HG03521 (cell line): ENCODE measurements around the gene TTLL3.

ENCODE experiments used
- ATAC-seq: cut with Tn5 transposase; IDR thresholded peaks from one replicate; pipeline ENCODE4 v1.9.1; 2021; ENCODE audit warnings: mild to moderate bottlenecking, moderate library complexity; ENCODE audit not compliant: unreplicated experiment

TTLL3 gene

GRCh38 chr3:9781551-9781950, 28.5 kb upstream of the TTLL3 start:
- ATAC-seq: no peak

DNA sequence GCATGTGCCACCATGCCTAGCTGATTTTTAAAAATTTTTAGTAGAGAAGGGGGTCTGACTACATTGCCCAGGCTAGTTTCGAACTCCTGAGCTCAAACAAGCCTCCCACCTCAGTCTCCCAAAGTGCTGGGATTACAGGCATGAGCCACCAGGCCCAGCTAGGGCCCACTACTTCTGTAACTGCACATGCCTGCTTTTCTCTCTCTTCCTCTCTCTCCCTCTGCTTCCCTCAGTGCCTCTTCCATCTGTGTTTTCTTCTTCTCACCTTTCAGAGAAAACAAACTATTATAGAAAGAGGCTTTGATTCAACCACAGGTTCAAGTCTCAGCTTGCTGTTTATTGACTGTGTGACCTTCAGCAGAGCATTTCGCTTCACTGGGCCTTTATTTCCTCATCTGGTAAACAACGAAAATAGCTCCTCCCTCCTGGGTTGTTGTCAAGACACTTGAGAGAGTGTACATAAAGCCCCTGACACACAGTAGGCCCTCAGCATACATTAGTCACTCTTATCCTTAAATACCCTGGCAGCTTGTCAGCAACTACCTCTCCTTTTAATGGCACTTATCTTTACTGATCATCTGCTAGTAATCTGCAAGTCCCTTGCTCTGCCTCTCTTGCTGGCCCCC, 28.0 kb upstream of the TTLL3 start:
- no peak for ATAC-seq

- ATAC-seq: no peak
Measured at GRCh38 chr3:9782770-9783169, 27.3 kb upstream of the TTLL3 start.

DNA sequence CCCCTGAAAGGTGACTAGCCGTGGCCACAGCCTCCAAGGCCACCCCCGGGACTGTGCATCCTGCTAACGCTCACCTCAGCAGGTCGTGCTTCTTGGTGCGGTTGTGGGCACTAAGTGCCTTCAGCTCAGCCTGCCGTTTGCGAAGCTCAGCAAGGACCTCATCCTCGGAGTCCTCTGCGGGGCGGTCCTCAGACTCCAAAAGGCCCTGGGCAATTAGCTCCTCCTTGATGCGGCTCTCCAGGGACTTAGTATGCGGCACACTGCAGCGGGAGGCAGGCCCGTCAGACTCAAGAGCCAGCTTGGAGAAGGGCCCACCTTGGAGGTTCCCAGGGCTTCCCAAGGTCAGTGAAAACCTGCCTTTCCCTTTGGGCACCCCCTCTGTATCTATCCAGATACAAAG, 26.1 kb upstream of the TTLL3 start:
- no peak for ATAC-seq

GRCh38 chr3:9784965-9785364, 25.1 kb upstream of the TTLL3 start:
- no peak for ATAC-seq

DNA sequence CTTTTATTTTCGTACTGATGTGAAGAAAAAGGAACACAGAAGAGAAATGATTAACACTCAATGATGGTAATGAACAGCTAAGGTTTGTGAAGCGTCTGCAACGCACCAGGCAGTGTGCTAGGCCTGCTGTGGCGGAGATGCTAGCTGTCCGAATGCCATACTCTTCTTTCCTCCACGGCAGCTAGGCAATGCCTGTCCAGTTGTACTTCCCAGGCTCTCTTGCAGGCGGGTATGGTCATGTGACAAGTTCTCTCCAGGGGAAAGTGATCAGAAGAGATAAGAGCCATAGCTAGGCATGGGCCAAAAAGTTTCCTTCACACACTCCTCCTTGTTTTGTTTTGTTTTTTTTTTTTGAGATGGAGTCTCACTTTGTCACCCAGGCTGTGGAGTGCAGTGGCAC, 24.5 kb upstream of the TTLL3 start:
- ATAC-seq: no peak

GRCh38 chr3:9786209-9786739, 23.8 kb upstream of the TTLL3 start:
- ATAC-seq: no peak

GRCh38 chr3:9786825-9787669, 23.0 kb upstream of the TTLL3 start:
- ATAC-seq: no peak

DNA sequence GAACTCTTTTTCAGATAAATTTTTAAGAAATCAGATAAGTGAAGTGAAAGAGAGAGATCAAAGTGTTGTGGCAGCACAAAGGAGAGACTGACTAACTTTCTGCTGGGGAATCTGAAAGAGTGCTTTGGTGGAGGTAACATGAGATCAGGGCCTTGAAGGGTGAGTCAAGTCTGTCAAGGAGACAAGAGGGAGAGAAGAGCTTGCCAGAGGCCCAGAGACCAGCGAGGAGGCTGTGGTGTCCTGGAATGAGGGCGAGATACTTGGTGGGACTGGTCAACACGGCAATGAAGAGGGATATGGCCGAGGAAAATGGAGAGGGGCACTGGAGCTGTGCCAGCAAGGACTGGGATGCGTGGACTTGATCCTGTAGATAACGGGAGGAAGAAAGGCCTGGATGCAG, 22.3 kb upstream of the TTLL3 start:
- no peak for ATAC-seq

DNA sequence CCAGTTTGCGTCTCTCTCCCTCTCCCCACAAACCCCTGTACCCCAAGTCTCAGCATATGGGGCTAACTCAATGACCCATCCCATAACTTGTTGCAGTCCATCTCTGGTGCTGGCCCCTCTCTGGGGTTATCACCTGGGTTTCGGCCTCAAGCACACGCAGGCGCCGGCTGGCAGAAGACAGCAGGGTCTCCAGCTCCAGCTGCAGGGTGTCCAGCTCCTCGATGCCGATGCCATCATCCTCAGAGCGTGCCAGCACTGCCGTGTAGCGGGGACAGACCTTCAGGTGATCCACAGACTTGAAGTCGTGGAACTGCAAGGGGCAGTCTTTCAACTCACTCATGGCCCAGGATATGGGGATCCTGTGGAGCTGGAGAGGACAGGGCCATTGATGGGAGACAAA, 18.9 kb upstream of the TTLL3 start:
- ATAC-seq: no peak

GRCh38 chr3:9791790-9792404, 18.2 kb upstream of the TTLL3 start:
- no peak for ATAC-seq

GRCh38 chr3:9792405-9793160, 17.5 kb upstream of the TTLL3 start, which contains the start of the genes ARPC4 and TADA3:
Gene ARPC4 (plus strand): TSS chr3:9793082. CDS start chr3:9793122, 40 bp downstream.
Gene TADA3 (minus strand): TSS chr3:9792473. CDS start chr3:9791466, 1,007 bp downstream.
- peak; percentile 81 for ATAC-seq

DNA sequence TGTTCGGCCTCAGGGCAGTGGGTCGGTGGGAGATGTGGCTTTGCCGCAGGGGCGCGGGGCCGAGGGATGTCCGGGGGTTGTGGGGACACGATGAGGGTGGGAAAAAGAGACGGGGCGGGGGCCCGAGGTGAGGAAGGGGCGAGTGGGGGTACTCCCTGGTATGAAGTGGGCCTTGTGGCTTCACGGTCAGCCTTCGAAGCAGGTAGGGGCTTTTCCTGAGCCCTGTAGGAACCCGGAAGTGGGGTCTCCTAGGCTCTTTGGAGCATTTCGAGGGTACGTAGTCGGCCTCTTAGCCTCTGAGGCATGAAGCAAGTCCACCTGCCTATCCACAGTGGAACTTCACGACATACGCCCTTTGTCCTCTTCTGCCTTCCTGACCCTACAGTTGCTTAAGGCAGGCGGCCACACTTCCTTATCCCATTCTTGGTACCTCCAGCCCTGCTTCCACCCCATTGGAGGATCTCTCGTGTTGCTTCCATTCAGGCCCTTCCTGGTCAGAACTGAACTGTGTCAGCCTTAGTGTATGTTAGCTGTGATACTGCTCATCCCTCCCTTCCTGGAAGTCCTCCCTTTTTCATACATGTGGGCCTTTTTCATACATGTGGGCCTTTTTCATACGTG, 16.8 kb upstream of the TTLL3 start:
- no peak for ATAC-seq

DNA sequence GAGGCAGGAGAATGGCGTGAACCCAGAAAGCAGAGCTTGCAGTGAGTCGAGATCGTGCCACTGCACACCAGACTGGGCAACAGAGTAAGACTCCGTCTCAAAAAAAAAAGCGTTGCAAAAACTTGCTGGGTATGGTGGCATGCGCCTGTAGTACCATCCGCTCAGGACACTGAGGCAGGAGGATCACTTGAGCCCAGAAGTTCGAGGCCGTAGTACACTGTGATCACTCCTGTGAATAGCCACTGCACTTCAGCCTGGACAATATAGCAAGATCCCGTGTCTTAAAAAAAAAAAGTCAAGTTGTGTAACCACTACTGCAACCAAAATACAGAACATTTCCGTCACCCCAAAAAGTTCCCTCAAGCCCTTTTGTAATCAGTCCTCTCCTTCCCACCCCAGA, 15.7 kb upstream of the TTLL3 start:
- ATAC-seq: no peak

DNA sequence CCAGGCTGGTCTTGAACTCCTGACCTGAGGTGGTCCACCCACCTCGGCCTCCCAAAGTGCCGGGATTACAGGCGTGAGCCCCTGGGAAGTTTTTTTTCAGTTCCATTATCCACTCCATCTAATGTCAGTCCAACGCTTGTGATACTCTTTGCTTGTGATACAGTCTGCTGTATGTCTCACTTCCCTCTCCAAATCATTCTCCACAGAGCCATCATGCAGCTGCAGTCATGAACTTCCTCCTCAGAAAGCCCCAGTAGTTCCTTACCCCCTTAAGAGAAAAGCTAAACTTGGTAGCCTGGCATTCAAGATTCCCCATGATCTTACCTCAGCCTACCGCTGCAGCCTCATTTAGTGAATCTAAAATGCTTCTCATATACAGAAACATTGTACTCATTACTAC, 14.9 kb upstream of the TTLL3 start:
- no peak for ATAC-seq

DNA sequence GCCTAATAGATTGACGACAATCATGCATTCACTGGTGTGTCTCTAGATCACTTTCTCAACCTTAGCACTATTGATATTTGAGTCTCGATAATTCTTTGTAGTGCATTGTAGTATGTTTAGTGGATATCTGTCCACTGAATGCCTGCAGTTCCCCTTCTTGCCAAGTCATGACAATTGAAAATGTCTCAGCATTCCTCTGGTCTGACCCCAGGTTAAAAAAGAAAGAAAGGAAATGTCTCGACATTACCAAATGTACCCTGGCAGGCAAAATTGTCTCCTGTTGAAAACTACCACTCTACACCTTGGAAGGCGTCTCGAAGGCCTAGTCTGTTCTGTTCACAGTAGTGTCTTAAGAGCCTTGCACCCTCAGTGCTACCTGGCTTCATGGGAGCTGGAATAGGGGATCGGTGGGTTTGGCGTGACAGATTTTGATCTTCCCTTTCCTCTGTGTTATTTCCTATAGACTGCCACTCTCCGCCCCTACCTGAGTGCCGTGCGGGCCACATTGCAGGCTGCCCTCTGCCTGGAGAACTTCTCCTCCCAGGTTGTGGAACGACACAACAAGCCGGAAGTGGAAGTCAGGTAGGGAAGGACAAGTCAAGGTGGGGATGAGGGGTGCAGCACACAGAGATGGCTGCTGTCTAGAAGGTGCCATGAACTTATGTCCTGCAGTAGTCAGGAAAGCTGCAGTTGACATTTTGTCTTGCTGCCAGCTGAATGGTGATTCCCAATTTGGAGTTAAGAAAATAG, 12.7 kb upstream of the TTLL3 start:
- no peak for ATAC-seq

GRCh38 chr3:9800529-9800928, 9.5 kb upstream of the TTLL3 start:
- ATAC-seq: no peak

DNA sequence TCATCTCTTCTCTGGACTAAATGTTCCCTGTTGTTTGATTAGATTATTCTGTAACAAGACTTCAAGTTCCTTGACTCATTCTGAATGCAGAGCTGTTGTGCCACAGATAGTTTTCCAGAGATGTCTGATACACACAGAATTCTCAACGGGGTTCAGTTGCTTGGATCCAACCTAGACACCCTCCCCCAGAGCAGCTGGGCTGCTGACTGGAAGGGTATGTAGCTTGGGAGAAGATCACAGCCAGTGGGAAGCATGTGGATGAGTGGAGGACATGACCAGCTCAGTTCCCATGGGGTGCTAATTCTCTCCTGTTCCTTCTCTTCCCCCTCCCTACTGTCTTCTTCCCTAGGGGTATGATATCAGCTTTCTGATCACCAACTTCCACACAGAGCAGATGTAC, 6.6 kb upstream of the TTLL3 start:
- no peak for ATAC-seq

DNA sequence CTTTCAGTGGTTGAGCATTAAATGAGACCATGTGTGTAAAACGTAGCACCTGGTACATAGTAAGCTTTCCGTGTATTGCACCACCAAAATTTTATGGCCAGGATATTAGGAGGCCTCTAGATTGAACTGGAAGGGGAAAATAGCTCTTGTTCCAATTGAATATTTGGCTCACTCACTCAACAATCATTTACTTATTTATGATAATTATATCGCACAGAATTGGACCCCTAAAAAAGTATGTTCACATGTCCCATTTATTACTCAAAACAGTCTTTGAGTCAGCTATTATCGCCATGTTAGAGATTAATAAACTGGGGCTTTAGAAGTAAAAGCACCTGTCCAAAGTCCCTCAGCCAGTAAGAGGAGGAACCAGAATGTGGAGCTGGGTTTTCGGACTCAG, 5.1 kb upstream of the TTLL3 start:
- ATAC-seq: no peak

DNA sequence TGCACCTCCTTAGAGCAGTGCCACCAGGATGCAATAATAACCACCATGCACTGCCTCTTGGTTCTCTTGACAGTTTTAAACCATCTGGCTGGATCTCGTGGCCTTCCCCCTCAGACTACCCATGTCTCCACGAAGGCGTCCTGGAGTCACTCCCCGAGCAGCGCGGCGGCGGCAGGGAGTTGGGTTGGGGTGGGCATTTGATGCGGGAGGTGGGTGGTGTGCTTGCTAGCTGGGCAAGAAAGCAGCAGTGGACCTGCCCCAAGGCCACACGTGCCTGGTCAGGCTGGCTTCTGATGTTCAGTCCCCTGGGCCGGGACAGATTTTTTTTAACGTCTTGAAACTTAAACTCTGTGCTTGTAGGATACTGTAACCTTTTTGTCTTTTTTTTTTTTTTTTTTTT, 3.9 kb upstream of the TTLL3 start:
- no peak for ATAC-seq
